Medulla oblongata (tissue), 1 donor: ENCODE data around the gene LRRN2.

Experiments used
- DNase-seq: peaks from one replicate; pipeline ENCODE4 v3.0.0-alpha.2; 2015; ENCODE audit errors: extremely low spot score

Gene LRRN2

GRCh38 chr1:204602871-204603542, 82.5 kb downstream of the LRRN2 start:
- DNase-seq = no peak

- no peak for DNase-seq
These were observed 83.4 kb downstream of the LRRN2 start for GRCh38 chr1:204602111-204602579.

- DNase-seq = no peak
These were observed 84.6 kb downstream of the LRRN2 start for GRCh38 chr1:204600968-204601367.

DNA sequence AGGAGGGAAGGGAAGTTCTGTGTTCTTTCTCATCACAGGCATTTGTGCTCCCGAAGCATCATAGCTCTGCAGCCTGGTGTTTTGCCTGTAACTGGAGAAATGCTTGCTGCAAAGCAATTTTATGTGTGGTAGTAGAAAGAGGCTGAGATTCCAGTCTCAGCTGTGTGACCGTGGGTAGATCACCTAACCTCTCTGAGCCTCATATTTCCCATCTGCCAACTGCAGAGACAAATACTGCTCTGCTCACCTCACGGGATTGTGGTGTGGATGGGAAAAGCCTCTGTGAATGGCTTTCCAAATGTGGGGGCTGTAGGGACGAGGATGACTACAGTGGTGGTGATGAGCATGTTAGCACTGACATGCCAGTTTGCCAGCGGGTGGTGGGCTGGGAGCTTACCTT, 85.3 kb downstream of the LRRN2 start:
- no peak for DNase-seq

DNA sequence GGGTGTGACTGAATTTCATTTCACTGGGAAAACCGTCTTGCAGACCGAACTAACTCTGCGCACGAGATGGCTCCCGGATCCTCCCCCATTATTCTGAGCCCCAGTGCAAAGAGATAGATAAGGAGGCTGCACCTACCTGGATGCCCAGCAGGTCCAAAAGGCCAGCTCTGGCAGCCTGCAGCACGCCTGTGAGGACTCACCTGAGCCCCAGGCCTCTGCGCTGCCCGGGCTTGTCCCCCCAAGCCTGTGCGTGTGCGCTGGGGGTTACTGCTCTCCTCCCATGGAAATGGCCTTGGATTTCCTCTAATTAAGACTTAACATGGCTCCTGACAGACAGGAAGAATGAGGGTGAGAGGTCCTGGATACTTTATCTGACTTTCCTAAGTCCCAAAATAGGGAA, 85.9 kb downstream of the LRRN2 start:
- DNase-seq = no peak

DNA sequence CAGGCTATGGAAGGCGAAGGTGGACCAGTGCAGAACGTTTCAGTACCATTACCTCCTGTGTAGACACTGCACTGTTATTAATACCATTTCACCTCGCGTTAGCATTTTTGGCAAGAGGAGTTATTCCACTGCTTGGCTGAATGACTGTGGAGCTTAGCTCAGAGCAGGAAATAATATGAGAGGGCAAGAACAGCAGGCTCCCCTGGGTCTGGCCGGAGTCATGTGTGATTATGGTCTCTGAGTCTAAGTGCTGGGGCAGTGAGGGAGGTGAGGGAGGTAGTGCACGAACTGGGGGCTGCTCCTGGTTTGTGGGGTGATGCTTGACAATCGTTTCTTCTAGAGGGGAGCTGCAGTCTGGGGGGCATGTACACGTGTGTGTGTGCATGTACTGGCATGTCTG, 86.4 kb downstream of the LRRN2 start:
- DNase-seq = no peak

DNA sequence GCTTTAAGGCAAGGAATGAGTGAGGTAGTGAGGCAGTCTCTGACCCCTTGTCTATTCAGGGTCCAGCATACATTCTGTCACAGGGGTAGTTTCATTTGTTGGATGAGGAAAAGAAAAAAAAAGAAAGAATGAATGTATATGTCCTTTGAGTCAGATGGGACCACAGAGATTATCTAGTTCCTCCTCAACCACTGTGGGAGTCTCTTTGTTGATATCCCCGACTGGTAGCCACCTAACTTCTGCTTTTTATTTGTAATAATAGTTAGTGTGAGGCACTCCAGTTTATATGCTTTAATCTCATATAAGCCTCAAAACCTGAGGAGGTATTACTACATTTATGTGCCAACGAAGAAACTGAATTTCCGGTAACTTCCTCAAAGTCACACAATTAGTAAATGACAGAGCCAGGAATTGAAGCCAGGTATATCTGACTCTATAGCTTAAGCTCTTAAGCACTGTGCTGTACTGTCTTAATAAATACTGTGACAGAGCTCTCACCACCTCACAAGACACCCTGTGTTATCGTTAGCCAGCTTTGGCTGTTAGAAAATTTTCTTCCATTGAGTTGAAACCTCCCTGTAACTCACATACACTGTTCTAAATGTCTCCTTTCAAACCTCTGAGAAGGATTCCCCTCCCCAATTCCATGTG, 87.1 kb downstream of the LRRN2 start:
- no peak for DNase-seq

DNA sequence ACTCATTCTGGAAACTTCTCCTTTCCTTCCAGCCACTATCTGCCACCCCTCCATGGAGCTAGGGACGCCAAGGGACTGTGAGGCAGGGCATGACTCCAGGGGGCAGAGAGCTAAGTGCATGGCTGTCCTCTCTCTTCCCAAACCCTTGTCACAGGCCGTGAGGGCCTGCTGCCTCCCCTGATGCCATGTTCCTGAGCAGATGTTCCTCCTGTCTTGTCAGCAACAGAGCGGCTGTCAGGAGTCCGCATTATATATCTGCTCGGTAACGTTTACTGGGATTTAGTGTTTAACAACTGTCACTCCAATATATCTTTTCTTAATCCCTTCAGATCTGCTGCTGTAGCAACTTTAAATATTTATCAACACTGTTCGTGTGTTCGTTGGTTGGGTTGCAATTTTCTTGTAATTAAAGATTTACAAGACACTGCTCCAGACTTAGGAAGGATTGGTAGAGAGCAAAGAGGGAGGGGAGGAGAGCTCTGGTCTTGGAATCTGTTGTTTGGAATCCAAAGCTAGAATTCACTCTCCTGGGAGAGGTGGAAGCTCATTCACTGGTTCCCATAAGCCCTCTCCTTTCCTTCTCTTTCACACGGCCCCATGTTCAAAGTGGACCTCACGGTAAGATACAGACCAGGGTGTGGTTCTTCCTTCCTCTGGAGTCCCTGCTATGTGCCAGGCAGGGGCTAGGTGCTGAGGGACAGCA, 93.1 kb downstream of the LRRN2 start:
- DNase-seq = no peak

- DNase-seq = no peak
These were observed 94.0 kb downstream of the LRRN2 start for GRCh38 chr1:204591473-204592090.

DNA sequence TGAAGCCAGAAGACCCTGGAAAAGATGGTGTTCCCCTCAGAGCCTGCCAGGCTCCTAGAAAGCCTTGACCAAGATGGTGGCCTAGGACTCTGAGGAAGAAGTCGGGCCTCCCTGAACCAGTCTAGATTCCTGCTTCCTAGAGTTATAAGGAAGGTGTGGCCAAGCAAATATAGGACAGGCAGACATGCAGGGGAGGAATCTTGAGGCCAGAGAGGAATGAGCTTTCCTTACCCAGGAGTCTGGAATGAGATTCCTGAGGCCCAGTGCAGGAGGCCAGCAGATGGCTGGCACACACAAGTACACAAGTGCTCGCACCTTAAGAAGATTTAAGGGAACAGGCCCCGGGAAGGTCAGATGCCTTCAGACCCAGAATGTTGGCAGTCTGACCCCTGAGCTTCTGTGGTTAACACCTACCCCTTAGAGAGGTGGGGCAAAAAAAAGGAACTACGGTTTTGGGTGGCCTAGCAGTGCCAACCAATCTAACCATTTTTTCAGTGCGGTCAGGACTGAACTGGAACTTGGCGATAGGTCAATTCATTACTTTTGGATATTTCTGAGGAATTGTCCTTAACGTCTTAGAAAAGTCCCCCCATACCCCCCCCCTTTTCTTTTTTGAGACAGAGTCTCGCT, 96.0 kb downstream of the LRRN2 start:
- DNase-seq = no peak

- no peak for DNase-seq
These were observed 96.7 kb downstream of the LRRN2 start for GRCh38 chr1:204588826-204589225.

DNA sequence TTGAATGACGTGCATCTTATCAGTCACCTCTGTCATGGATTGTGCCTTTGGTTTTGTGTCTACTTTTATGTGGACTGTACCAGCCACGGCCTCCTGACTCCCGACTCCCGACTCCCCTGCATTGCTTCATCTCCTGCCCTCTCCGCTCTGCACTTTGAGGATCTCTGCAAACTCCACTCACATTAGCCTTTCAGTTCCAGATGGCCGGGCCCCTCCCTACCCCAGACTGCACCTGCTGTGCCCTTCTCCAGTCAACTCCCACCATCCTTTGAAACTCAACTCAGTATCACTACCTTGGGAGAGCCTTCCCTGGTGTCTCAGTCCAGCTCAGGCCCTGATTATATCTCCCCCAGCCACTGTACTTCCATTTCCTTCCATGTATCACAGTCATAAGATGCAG, 97.9 kb downstream of the LRRN2 start:
- DNase-seq = no peak

GRCh38 chr1:204584699-204585372, 100.7 kb downstream of the LRRN2 start:
- no peak for DNase-seq

- DNase-seq = peak; percentile 54
These were observed 101.5 kb downstream of the LRRN2 start for GRCh38 chr1:204583909-204584632.

DNA sequence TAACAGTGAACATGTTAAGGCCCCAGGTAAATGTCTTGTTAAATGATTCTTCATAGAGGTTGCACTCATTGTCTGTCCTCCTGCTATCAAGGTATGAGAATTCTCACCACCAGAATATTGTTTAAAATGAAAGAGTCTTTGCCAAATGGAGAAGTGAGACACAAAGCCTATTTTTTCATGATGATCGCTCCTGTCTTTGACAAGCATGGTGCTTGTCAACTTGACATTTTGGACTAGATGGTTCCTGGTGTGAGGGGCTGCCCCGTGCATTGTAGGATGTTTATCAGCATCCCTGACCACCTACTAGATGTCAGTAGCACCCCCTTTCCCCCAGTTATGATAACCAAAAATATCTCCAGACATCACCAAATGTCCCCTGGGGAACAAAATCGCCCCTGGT, 103.8 kb downstream of the LRRN2 start:
- DNase-seq = no peak

DNA sequence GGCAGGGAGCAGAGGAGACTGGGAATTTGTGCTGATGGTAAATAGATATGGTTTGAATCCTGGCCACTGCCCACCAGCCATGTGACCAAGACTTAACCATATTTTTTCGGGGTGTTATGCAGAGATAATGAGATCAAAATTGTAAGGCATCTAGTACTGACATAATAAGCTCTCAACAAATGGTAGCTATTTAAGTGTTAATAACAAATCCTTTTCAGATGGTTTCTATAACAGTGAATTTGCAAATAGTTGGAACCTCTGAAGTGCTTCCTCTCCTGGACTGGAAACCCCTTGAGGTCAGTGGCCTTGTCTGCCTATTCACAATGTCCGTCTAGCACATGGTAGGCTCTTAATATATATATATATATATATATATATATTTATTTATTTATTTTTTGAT, 104.7 kb downstream of the LRRN2 start:
- DNase-seq = no peak

DNA sequence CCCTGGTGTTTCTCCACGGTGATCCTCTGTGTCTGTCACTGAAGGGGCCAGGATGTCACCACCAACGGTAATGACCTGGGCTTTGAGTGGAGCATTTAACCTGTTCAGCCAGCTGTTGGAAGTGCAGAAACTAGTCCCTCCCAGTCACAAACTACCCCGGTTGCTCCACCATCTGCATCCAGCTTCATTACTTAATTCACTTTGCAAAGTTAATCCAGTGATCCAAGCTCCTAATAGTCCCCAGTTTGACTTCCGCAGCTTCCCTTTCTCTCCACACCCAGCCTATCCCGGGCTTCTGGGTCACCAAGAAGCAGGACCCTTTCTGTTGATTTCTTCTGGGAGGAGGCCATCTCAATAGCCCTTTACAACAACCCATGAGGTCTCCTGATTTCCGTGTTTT, 105.9 kb downstream of the LRRN2 start:
- DNase-seq = no peak

GRCh38 chr1:204578867-204579664, 106.5 kb downstream of the LRRN2 start:
- DNase-seq = peak; percentile 21

- no peak for DNase-seq
These were observed 107.6 kb downstream of the LRRN2 start for GRCh38 chr1:204577794-204578478.
